Measurements from ENCODE around the gene RPS6KA6.

The RPS6KA6 gene

DNA sequence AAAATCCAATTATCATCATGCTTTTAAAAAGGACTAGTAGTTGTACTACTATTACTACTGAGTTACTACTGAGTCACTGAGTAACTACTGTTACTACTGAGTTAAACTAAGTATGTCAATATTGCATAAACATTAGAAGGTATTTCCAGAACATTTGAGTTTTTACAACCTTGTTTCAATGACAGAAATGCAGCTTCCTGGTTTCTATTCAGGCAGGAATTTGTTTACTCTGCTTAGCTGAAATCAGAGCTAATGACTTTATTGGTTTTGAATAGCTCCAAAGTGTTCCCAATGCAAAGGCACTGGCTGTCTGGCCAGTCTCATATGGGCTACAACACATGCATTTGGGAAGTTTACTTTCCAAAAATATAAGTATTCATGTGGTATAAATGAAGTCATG lies 12.0 kb downstream of the RPS6KA6 start:
- H3K9me3 ChIP-seq (ENCODE audit: control insufficient read depth, insufficient read depth, low read depth, low read length): no peaks in the 10 kb centered on the region
- no peaks in the 10 kb centered on the region for H3K4me1 ChIP-seq (ENCODE audit: control insufficient read depth, insufficient read depth, low read length)
- POLR2A ChIA-PET: no interaction called here
- CTCF ChIA-PET: interaction anchor here (1.0 kb wide), 1 partner anchor 328 kb away, joined by 6 read pairs; no protein-coding TSS in a partner anchor
- H3K4me3 ChIP-seq (ENCODE audit: low read depth, low read length): no peak overlapping the region
- no peak overlapping the region for H3K27ac ChIP-seq (ENCODE audit: extremely low read depth, low read depth, low read length)
- no peak for TF ChIP-seq ZFP3 (tag by site-specific recombination; IDR thresholded peaks at IDR 0.05; ENCODE audit: low read depth)
- TF ChIP-seq ZIC2 (tag by site-specific recombination; IDR thresholded peaks at IDR 0.05): no peak
- TF ChIP-seq ZNF843 (tag by site-specific recombination; IDR thresholded peaks at IDR 0.05): no peak
- TF ChIP-seq, protein P1, sequence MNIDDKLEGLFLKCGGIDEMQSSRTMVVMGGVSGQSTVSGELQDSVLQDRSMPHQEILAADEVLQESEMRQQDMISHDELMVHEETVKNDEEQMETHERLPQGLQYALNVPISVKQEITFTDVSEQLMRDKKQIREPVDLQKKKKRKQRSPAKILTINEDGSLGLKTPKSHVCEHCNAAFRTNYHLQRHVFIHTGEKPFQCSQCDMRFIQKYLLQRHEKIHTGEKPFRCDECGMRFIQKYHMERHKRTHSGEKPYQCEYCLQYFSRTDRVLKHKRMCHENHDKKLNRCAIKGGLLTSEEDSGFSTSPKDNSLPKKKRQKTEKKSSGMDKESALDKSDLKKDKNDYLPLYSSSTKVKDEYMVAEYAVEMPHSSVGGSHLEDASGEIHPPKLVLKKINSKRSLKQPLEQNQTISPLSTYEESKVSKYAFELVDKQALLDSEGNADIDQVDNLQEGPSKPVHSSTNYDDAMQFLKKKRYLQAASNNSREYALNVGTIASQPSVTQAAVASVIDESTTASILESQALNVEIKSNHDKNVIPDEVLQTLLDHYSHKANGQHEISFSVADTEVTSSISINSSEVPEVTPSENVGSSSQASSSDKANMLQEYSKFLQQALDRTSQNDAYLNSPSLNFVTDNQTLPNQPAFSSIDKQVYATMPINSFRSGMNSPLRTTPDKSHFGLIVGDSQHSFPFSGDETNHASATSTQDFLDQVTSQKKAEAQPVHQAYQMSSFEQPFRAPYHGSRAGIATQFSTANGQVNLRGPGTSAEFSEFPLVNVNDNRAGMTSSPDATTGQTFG (tag by site-specific recombination; IDR thresholded peaks at IDR 0.05; ENCODE audit: borderline replicate concordance): no peak
- no peak for TF ChIP-seq ZNF146 (tag by site-specific recombination; IDR thresholded peaks at IDR 0.05)
- TF ChIP-seq SETDB1 (IDR thresholded peaks at IDR 0.05; ENCODE audit: insufficient read length, low read length): no peak
- TF ChIP-seq ZNF776 (tag by site-specific recombination; IDR thresholded peaks at IDR 0.05; ENCODE audit: borderline replicate concordance): no peak
- no peaks in the 10 kb centered on the region; a peak in 1 of 3 replicates for H3K36me3 ChIP-seq (ENCODE audit: control insufficient read depth in 2 of 2, insufficient read depth in 1 of 2, low read length in 2 of 2)

DNA sequence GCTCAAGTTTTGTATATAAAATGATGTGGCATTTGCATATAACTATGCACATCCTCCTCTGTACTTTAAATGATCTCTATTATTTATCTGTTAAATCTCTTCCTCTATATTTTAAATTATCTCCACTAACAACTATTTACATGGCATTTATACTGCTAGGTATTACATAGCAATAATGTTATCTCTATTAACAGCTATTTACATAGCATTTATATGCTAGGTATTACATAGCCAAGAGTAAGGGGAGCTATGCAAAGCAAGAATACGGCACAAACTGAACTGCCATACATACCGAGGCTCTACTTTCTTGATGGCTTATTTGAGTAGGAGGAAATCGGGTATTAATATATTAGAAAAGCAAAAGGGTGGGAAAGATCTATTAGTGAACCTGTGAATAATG lies 12.7 kb downstream of the RPS6KA6 start:
- no peak for TF ChIP-seq SALL2 (tag by site-specific recombination; IDR thresholded peaks at IDR 0.05; ENCODE audit: borderline replicate concordance)
- TF ChIP-seq ZBTB20 (tag by site-specific recombination; IDR thresholded peaks at IDR 0.05): no peak
- no peak for TF ChIP-seq ZNF16 (tag by site-specific recombination; IDR thresholded peaks at IDR 0.05; ENCODE audit: low read depth)
- TF ChIP-seq ZNF223 (tag by site-specific recombination; IDR thresholded peaks at IDR 0.05): no peak
- TF ChIP-seq, protein P2, sequence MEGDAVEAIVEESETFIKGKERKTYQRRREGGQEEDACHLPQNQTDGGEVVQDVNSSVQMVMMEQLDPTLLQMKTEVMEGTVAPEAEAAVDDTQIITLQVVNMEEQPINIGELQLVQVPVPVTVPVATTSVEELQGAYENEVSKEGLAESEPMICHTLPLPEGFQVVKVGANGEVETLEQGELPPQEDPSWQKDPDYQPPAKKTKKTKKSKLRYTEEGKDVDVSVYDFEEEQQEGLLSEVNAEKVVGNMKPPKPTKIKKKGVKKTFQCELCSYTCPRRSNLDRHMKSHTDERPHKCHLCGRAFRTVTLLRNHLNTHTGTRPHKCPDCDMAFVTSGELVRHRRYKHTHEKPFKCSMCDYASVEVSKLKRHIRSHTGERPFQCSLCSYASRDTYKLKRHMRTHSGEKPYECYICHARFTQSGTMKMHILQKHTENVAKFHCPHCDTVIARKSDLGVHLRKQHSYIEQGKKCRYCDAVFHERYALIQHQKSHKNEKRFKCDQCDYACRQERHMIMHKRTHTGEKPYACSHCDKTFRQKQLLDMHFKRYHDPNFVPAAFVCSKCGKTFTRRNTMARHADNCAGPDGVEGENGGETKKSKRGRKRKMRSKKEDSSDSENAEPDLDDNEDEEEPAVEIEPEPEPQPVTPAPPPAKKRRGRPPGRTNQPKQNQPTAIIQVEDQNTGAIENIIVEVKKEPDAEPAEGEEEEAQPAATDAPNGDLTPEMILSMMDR (tag by site-specific recombination; IDR thresholded peaks at IDR 0.05): no peak
- no peak for TF ChIP-seq ZNF514 (tag by site-specific recombination; IDR thresholded peaks at IDR 0.05)
- TF ChIP-seq ZNF521 (tag by site-specific recombination; IDR thresholded peaks at IDR 0.05): no peak
- TF ChIP-seq YY1 (tag by site-specific recombination; IDR thresholded peaks at IDR 0.05): no peak
- TF ChIP-seq ZNF10 (tag by site-specific recombination; IDR thresholded peaks at IDR 0.05): no peak
- TF ChIP-seq ZBTB48 (tag by site-specific recombination; IDR thresholded peaks at IDR 0.05): no peak
- Histone ChIP-seq H3K36me3 (ENCODE audit: control insufficient read depth in 2 of 2, insufficient read depth in 1 of 2, low read length in 2 of 2) (no peaks in the 10 kb centered on the region; a peak in 1 of 3 replicates), H3K4me3 (ENCODE audit: low read depth, low read length) (no peak overlapping the region), H3K9me3 (ENCODE audit: control insufficient read depth, insufficient read depth, low read depth, low read length) (no peaks in the 10 kb centered on the region), H3K4me1 (ENCODE audit: control insufficient read depth, insufficient read depth, low read length) (no peaks in the 10 kb centered on the region), H3K27ac (ENCODE audit: extremely low read depth, low read depth, low read length) (no peak overlapping the region)
- ChIA-PET CTCF (no interaction called here), POLR2A (no interaction called here)

DNA sequence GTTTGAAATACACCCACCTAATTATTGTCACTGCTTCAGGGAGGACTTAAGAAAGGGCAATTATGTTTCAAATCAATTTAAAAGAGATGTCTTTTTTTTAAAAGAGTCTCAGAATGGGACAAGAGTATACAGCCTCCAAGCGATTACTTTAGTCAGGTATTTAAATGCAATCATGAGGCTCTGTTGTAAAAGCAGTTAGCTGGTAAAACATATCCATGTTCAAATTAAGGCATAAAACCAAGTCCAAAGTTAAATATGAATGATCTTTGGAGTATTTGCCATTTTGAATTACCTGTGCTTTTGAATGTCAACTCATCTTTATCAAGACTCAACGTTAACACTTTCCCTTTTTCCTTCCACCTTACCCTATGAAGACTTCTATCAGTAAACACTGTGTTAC lies 13.7 kb downstream of the RPS6KA6 start:
- Histone ChIP-seq H3K27ac (ENCODE audit: extremely low read depth, low read depth, low read length) (no peak overlapping the region), H3K9me3 (ENCODE audit: control insufficient read depth, insufficient read depth, low read depth, low read length) (no peaks in the 10 kb centered on the region), H3K4me3 (ENCODE audit: low read depth, low read length) (no peak overlapping the region), H3K36me3 (ENCODE audit: control insufficient read depth in 2 of 2, insufficient read depth in 1 of 2, low read length in 2 of 2) (no peaks in the 10 kb centered on the region; a peak in 1 of 3 replicates), H3K4me1 (ENCODE audit: control insufficient read depth, insufficient read depth, low read length) (no peaks in the 10 kb centered on the region)
- ChIA-PET CTCF (no interaction called here), POLR2A (no interaction called here)
- no peak for TF ChIP-seq ZNF223 (tag by site-specific recombination; IDR thresholded peaks at IDR 0.05)
- no peak for TF ChIP-seq ZFP69B (tag by site-specific recombination; IDR thresholded peaks at IDR 0.05)
- no peak for TF ChIP-seq ZNF211 (tag by site-specific recombination; IDR thresholded peaks at IDR 0.05; ENCODE audit: low read depth)
- no peak for TF ChIP-seq ZBTB20 (tag by site-specific recombination; IDR thresholded peaks at IDR 0.05)
- no peak for TF ChIP-seq ZNF140 (tag by site-specific recombination; IDR thresholded peaks at IDR 0.05)

All from HEK293 (cell line).